ENCODE data around the gene SHISA6. TPM values are rescaled to one million over a fixed set of nuclear protein-coding genes. Genes with fewer than 3 reads are reported as not detected.

Gene SHISA6
- total RNA-seq, 2 donors from 2014 or later: under 0.01 to 0.52 TPM

GRCh38 chr17:11446316-11446715, 205.3 kb downstream of the SHISA6 start:
- H3K27me3 ChIP-seq: no peaks in the 10 kb centered on the region
- intact Hi-C loops (cut with DNase I): no loop called here
- no peak for DNase-seq
- no peaks in the 10 kb centered on the region for H3K36me3 ChIP-seq (replicated peaks in 1 of 2; ENCODE audit: insufficient read depth in 1 of 2, low read depth in 2 of 2)
- no peaks in the 10 kb centered on the region for H3K9me3 ChIP-seq
- 60 to 75% methylated on average over 4 of the region's 4 CpGs for WGBS, 2 donors
- no peak for TF ChIP-seq POLR2A (IDR thresholded peaks at IDR 0.05)
- TF ChIP-seq CTCF (IDR thresholded peaks at IDR 0.05): no peak
- H3K27ac ChIP-seq: no peak overlapping the region
- ATAC-seq: no peak
- no peak overlapping the region for H3K4me3 ChIP-seq
- no peaks in the 10 kb centered on the region for H3K4me1 ChIP-seq

- H3K36me3 ChIP-seq (replicated peaks in 1 of 2; ENCODE audit: insufficient read depth in 1 of 2, low read depth in 2 of 2): no peaks in the 10 kb centered on the region
- H3K9me3 ChIP-seq: no peaks in the 10 kb centered on the region
- no peak overlapping the region for H3K4me3 ChIP-seq
- TF ChIP-seq POLR2A (IDR thresholded peaks at IDR 0.05): no peak
- no peak for TF ChIP-seq CTCF (IDR thresholded peaks at IDR 0.05)
- 89 to 94% methylated on average over 7 of the region's 7 CpGs for WGBS, 2 donors
- intact Hi-C loops (cut with DNase I): no loop called here
- no peak for DNase-seq
- no peaks in the 10 kb centered on the region for H3K4me1 ChIP-seq
- H3K27me3 ChIP-seq: no peaks in the 10 kb centered on the region
- no peak for ATAC-seq
- H3K27ac ChIP-seq: no peak overlapping the region
Measured at GRCh38 chr17:11454096-11454495, 213.1 kb downstream of the SHISA6 start.

- H3K9me3 ChIP-seq: no peaks in the 10 kb centered on the region
- H3K36me3 ChIP-seq (replicated peaks in 1 of 2; ENCODE audit: insufficient read depth in 1 of 2, low read depth in 2 of 2): no peaks in the 10 kb centered on the region
- 82 to 88% methylated on average over 4 of the region's 4 CpGs for WGBS, 2 donors
- no peak overlapping the region for H3K4me3 ChIP-seq
- no peak for DNase-seq
- ATAC-seq: no peak
- H3K27me3 ChIP-seq: no peaks in the 10 kb centered on the region
- H3K27ac ChIP-seq: no peak overlapping the region
- intact Hi-C loops (cut with DNase I): no loop called here
- no peaks in the 10 kb centered on the region for H3K4me1 ChIP-seq
- TF ChIP-seq POLR2A (IDR thresholded peaks at IDR 0.05): no peak
- no peak for TF ChIP-seq CTCF (IDR thresholded peaks at IDR 0.05)
Measured at GRCh38 chr17:11458279-11458678, 217.3 kb downstream of the SHISA6 start.

GRCh38 chr17:11459861-11460331, 218.9 kb downstream of the SHISA6 start:
- Histone ChIP-seq H3K4me1 (no peaks in the 10 kb centered on the region), H3K27ac (no peak overlapping the region), H3K27me3 (no peaks in the 10 kb centered on the region), H3K4me3 (no peak overlapping the region), H3K36me3 (replicated peaks in 1 of 2; ENCODE audit: insufficient read depth in 1 of 2, low read depth in 2 of 2) (no peaks in the 10 kb centered on the region), H3K9me3 (no peaks in the 10 kb centered on the region)
- DNase-seq (peak in 2 of 4 donors; percentile 26 to 27), ATAC-seq (no peak)
- TF ChIP-seq CTCF (IDR thresholded peaks at IDR 0.05): no peak
- WGBS, 2 donors: 60 to 72% methylated on average over 8 of the region's 8 CpGs
- intact Hi-C loops (cut with DNase I): no loop called here

- Histone ChIP-seq H3K27ac (no peak overlapping the region), H3K4me1 (no peaks in the 10 kb centered on the region), H3K4me3 (no peak overlapping the region), H3K27me3 (no peaks in the 10 kb centered on the region), H3K36me3 (replicated peaks in 1 of 2; ENCODE audit: insufficient read depth in 1 of 2, low read depth in 2 of 2) (no peaks in the 10 kb centered on the region), H3K9me3 (no peaks in the 10 kb centered on the region)
- TF ChIP-seq POLR2A (IDR thresholded peaks at IDR 0.05) (no peak), CTCF (IDR thresholded peaks at IDR 0.05) (no peak)
- 82 to 86% methylated on average over 1 of the region's 1 CpG for WGBS, 2 donors
- intact Hi-C loops (cut with DNase I): no loop called here
- DNase-seq: no peak
- no peak for ATAC-seq
Measured at GRCh38 chr17:11461993-11462548, 221.1 kb downstream of the SHISA6 start.
